T-helper 1 cell treated with Interleukin-12 subunit alpha and Interleukin-12 subunit beta and Interleukin-4 antibody, amounts not matched to agents 30 μg/mL and 1 μg/mL, for 36 hours (primary cell): ENCODE results near the gene ARMC3.

Experiments
- H3K27ac Mint-ChIP-seq: one replicate; pipeline ENCODE4 v1.8.0; 2021; ENCODE audit warnings: mild to moderate bottlenecking, mixed read lengths
- H3K27me3 Mint-ChIP-seq: one replicate; pipeline ENCODE4 v1.8.0; 2021; ENCODE audit warnings: low read depth, mixed read lengths
- H3K36me3 Mint-ChIP-seq: one replicate; pipeline ENCODE4 v1.8.0; 2021; ENCODE audit warnings: low read depth, mixed read lengths
- H3K4me1 Mint-ChIP-seq: one replicate; pipeline ENCODE4 v1.8.0; 2021; ENCODE audit warnings: low read depth, mixed read lengths
- H3K4me3 Mint-ChIP-seq: one replicate; pipeline ENCODE4 v1.8.0; 2021; ENCODE audit warnings: mild to moderate bottlenecking, moderate library complexity, mixed read lengths
- H3K9me3 Mint-ChIP-seq: one replicate; pipeline ENCODE4 v1.8.0; 2021; ENCODE audit warnings: mixed read lengths

The ARMC3 gene

GRCh38 chr10:22958338-22958737 lies 30.5 kb downstream of the ARMC3 start:
- H3K9me3 Mint-ChIP-seq = no peaks in the 10 kb centered on the region
- no peaks in the 10 kb centered on the region for H3K4me1 Mint-ChIP-seq
- H3K27me3 Mint-ChIP-seq = no peaks in the 10 kb centered on the region
- H3K4me3 Mint-ChIP-seq = no peak overlapping the region
- H3K36me3 Mint-ChIP-seq = no peaks in the 10 kb centered on the region
- H3K27ac Mint-ChIP-seq = no peak overlapping the region

GRCh38 chr10:22959292-22959691 lies 31.4 kb downstream of the ARMC3 start:
- Mint-ChIP-seq H3K4me3 (no peak overlapping the region), H3K36me3 (no peaks in the 10 kb centered on the region), H3K4me1 (no peaks in the 10 kb centered on the region), H3K9me3 (no peaks in the 10 kb centered on the region), H3K27ac (no peak overlapping the region), H3K27me3 (no peaks in the 10 kb centered on the region)

GRCh38 chr10:22959950-22960349 lies 32.1 kb downstream of the ARMC3 start:
- no peaks in the 10 kb centered on the region for H3K4me1 Mint-ChIP-seq
- H3K27ac Mint-ChIP-seq = no peak overlapping the region
- H3K36me3 Mint-ChIP-seq = no peaks in the 10 kb centered on the region
- H3K9me3 Mint-ChIP-seq = no peaks in the 10 kb centered on the region
- H3K4me3 Mint-ChIP-seq = no peak overlapping the region
- no peaks in the 10 kb centered on the region for H3K27me3 Mint-ChIP-seq

GRCh38 chr10:22962817-22963216 lies 35.0 kb downstream of the ARMC3 start:
- no peak overlapping the region for H3K27ac Mint-ChIP-seq

GRCh38 chr10:22969704-22970103 lies 41.9 kb downstream of the ARMC3 start:
- no peak overlapping the region for H3K4me3 Mint-ChIP-seq
- H3K27ac Mint-ChIP-seq = no peak overlapping the region
- H3K27me3 Mint-ChIP-seq = peaks cover 14% of the 10 kb centered on the region
- no peaks in the 10 kb centered on the region for H3K36me3 Mint-ChIP-seq
- H3K9me3 Mint-ChIP-seq = no peaks in the 10 kb centered on the region
- no peaks in the 10 kb centered on the region for H3K4me1 Mint-ChIP-seq

More at GRCh38 chr10:22962817-22963216, 35.0 kb downstream of the ARMC3 start:
- no peak overlapping the region for H3K4me3 Mint-ChIP-seq
- H3K9me3 Mint-ChIP-seq = no peaks in the 10 kb centered on the region
- no peaks in the 10 kb centered on the region for H3K36me3 Mint-ChIP-seq
- no peaks in the 10 kb centered on the region for H3K4me1 Mint-ChIP-seq
- H3K27me3 Mint-ChIP-seq = peaks cover 8% of the 10 kb centered on the region

DNA sequence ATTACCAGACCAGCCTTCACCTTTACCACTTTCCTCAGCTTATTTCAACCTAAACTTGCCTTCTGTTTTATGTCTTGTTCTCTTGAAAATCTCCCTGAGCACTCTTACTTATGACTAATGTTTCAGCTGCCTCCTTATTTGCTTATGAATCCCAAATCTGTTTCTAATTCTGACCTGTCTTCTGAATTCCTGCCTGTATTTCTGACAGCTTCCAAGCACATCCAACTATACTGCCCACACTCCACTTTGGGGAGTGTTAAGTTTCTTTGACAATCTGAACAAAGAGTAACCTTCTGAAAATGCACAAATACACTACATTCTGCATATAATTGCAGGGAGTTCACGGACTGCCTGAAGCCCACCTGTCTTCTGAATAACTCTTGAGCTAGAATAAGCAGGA lies 48.7 kb downstream of the ARMC3 start:
- Mint-ChIP-seq H3K36me3 (no peaks in the 10 kb centered on the region), H3K27me3 (peaks cover 12% of the 10 kb centered on the region), H3K4me1 (no peaks in the 10 kb centered on the region), H3K4me3 (no peak overlapping the region), H3K27ac (no peak overlapping the region), H3K9me3 (no peaks in the 10 kb centered on the region)

DNA sequence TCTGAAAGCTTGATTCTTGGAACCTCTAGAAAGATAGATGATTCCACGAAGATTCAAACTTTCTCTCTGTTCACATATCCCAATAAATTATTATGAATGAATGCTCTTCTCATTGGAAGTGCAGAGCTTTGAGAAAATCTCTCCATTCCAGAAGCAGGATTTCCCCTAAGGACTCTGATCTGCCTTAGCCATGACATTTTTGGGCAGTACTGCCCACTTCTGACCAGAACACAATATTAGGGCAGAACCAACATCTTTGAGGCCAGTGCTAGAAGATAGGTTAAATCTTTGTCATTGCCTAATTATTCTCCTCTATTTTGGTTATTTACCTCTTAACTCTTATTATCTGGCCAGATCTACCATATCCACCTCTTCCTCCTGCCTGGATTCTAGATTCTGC lies 49.9 kb downstream of the ARMC3 start:
- H3K9me3 Mint-ChIP-seq = no peaks in the 10 kb centered on the region
- no peaks in the 10 kb centered on the region for H3K36me3 Mint-ChIP-seq
- H3K27ac Mint-ChIP-seq = no peak overlapping the region
- no peak overlapping the region for H3K4me3 Mint-ChIP-seq
- H3K4me1 Mint-ChIP-seq = no peaks in the 10 kb centered on the region
- peaks cover 15% of the 10 kb centered on the region for H3K27me3 Mint-ChIP-seq

GRCh38 chr10:22978287-22978686 lies 50.4 kb downstream of the ARMC3 start:
- Mint-ChIP-seq H3K4me1 (no peaks in the 10 kb centered on the region), H3K4me3 (no peak overlapping the region), H3K27ac (no peak overlapping the region), H3K36me3 (no peaks in the 10 kb centered on the region), H3K9me3 (no peaks in the 10 kb centered on the region), H3K27me3 (peaks cover 16% of the 10 kb centered on the region)

DNA sequence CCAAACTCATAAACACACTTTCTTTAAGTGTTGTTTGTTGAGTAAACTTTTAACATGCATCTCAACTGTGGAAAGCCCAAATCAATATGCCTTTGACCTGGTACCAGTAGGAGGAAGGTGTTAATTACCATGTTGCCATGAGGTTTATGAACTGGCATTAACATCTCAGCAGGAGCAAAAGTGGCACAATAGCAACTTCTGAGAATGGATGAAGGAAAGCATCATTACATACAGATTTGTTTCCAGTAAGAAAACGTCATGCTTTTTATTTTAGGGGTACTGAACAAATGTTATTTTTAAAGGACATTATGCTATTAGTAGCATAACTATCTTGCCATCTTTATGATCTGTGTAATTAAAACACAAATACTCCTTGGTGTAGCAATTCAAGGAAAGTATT lies 51.1 kb downstream of the ARMC3 start:
- Mint-ChIP-seq H3K4me3 (no peak overlapping the region), H3K9me3 (no peaks in the 10 kb centered on the region), H3K4me1 (no peaks in the 10 kb centered on the region), H3K36me3 (no peaks in the 10 kb centered on the region), H3K27me3 (peaks cover 16% of the 10 kb centered on the region), H3K27ac (no peak overlapping the region)

DNA sequence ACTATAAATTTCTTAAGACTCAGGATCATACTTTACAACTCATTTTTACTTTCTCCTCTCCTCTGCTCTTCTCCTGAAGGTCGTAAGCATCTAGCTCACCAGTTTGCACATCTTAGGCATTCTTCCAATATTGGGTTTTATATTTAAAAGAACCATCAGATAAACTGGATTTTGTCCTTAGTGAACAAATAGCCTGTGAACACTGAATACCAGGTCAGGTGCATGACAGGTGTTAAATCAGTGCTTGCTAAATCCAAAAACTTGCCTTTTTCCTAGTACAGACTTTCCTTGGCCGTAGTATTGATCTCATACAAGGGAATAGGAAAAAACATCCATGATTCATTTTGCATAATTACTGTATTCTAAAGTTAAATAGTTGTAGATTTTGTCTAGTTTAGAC lies 53.0 kb downstream of the ARMC3 start:
- no peaks in the 10 kb centered on the region for H3K4me1 Mint-ChIP-seq
- no peak overlapping the region for H3K4me3 Mint-ChIP-seq
- peaks cover 19% of the 10 kb centered on the region for H3K27me3 Mint-ChIP-seq

DNA sequence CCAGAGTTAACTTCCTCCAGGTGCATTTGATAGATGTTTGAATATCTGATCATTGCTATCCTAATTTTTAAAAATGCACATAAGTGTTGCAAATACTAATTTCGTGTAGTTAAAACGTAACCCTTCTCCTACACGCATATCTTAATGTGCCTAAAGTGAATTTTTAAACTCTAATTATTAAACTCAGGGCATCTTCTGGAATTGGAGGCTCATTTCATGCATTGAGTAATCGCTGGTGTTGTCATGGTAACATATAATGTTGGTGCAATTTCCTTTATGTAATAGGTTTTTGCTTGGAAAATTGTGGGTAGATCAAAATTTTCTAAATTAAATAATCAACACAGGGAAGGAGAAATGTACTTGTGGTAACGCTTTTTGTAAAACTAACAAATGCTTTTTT lies 56.2 kb downstream of the ARMC3 start:
- no peak overlapping the region for H3K4me3 Mint-ChIP-seq
- H3K27ac Mint-ChIP-seq = no peak overlapping the region
- H3K27me3 Mint-ChIP-seq = peaks cover 18% of the 10 kb centered on the region
- no peaks in the 10 kb centered on the region for H3K36me3 Mint-ChIP-seq
- H3K4me1 Mint-ChIP-seq = peaks cover 5% of the 10 kb centered on the region
- no peaks in the 10 kb centered on the region for H3K9me3 Mint-ChIP-seq

More for the DNA sequence above, 53.0 kb downstream of the ARMC3 start:
- Mint-ChIP-seq H3K9me3 (no peaks in the 10 kb centered on the region), H3K36me3 (no peaks in the 10 kb centered on the region), H3K27ac (no peak overlapping the region)

DNA sequence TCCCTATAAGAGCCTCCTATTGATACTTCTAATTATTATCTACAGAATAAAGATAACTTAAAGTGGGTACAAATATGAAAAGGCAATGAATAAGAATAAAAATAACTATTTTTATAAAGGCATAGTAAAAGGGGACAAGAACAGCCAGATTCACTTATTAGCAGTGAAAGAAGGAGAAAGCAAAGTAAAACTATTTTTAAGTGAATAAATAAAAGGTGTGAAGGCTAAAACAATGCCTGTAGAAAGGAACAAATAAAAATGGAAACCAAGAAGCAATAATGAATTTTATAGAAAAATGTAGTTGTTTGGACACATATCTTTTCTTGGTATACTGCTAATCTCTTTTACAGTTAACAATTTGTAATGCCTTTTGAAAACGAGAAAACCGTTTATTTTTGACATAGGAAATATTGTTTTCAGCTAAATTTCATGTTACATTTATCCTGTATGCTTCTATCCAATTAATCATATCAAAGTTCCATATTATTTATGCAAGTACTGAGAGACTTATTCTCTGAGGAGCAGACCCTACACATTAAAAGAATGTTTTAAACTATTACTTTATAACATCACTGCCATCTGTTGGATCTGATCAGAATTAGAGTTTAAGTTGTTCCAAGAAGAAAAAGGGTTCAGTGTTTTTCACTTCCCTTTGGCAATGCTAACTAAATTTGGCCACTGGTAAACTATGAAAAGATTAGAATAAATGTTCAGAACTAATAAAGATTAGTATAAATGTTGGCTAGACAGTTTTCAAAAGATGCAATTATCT lies 59.1 kb downstream of the ARMC3 start:
- H3K9me3 Mint-ChIP-seq = no peaks in the 10 kb centered on the region
- peaks cover 7% of the 10 kb centered on the region for H3K4me1 Mint-ChIP-seq
- no peaks in the 10 kb centered on the region for H3K36me3 Mint-ChIP-seq
- H3K27me3 Mint-ChIP-seq = peaks cover 13% of the 10 kb centered on the region
- no peak overlapping the region for H3K27ac Mint-ChIP-seq
- H3K4me3 Mint-ChIP-seq = no peak overlapping the region

DNA sequence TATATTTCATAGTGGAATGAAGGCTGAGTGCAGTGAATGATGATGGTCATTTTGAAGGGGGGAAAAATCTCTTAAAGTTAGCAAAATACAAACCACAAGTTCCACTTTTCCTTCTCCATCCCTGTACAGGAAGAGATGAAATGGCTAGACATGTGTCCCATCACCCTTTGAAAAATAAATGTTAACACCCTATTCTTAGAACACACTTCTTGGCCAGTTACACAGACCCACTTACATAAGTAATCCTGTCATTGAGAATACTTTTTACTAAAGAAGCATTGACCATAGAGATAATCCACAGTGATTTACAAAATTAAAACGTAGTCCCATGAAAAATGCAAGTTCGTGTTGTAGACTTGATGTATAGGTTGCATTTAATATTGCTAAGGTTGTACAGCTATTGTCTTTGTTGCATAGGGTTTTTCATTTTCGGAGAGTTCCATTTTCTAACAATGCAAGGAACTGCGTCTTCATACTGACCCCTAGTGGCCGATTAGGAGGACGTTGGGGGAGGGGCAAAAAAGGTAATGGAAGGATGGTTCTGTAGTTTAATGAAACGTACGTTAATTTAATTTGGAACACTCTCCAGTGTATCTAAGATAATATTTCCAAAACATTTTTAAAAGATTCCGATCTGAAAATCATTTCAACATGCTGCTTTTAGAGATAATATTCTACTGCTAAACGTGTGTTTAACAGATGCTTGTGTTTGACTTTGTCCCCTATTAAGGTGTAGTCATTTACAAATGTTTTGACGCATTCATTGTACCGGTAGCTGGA lies 60.9 kb downstream of the ARMC3 start:
- Mint-ChIP-seq H3K36me3 (no peaks in the 10 kb centered on the region), H3K9me3 (no peaks in the 10 kb centered on the region), H3K4me1 (peaks cover 10% of the 10 kb centered on the region), H3K27me3 (peaks cover 9% of the 10 kb centered on the region), H3K4me3 (no peak overlapping the region), H3K27ac (no peak overlapping the region)

DNA sequence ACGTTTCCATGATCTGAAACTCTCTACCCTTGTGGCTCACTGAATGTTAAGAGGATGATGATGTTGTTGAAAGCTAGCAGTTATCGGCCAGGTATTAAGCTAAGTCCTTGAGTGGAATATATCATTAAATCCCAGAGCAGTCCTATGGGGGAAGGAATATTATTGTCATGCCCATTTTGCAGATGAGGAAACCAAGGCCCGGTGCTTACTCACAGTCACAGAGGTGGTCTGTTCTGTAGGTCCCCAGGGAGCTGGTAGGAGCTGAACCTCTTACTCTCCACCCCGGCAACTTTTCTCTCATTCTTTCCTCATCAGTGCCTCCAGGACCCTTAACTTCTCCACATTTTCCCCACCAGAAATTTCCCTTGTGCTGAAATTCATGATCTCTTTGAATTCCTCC lies 62.6 kb downstream of the ARMC3 start:
- Mint-ChIP-seq H3K9me3 (no peaks in the 10 kb centered on the region), H3K4me1 (peaks cover 10% of the 10 kb centered on the region), H3K36me3 (no peaks in the 10 kb centered on the region), H3K27me3 (peaks cover 20% of the 10 kb centered on the region), H3K27ac (no peak overlapping the region), H3K4me3 (no peak overlapping the region)

- Mint-ChIP-seq H3K36me3 (no peaks in the 10 kb centered on the region), H3K4me3 (no peak overlapping the region), H3K4me1 (peaks cover 10% of the 10 kb centered on the region), H3K27ac (no peak overlapping the region), H3K27me3 (peaks cover 26% of the 10 kb centered on the region), H3K9me3 (no peaks in the 10 kb centered on the region)
These were observed 64.2 kb downstream of the ARMC3 start for GRCh38 chr10:22992075-22992474.
